ENCODE results near the gene IFRD2. TPM values are rescaled to one million over a fixed set of nuclear protein-coding genes. Genes with fewer than 3 reads are reported as not detected.

IFRD2 gene
- total RNA-seq, 1 donor from 2014 or later, result 44.9 TPM

- Histone ChIP-seq H3K27ac (ENCODE audit: low read depth, low read length) (peak overlapping the region; percentile 69), H3K9ac (ENCODE audit: low read depth in 1 of 3, low read length in 3 of 3) (peak overlapping the region; percentile 64 to 90 (median 70)), H3K4me3 (ENCODE audit: low read length in 3 of 3) (peak overlapping the region; percentile 24 to 76 (median 64)), H3K4me1 (ENCODE audit: control insufficient read depth in 3 of 3, insufficient read depth in 3 of 3, low read length in 3 of 3) (peaks cover 66 to 80% (median 69%) of the 10 kb centered on the region in 3 donors), H3K9me3 (ENCODE audit: control insufficient read depth in 3 of 3, low read length in 3 of 3) (no peaks in the 10 kb centered on the region), H3K36me3 (ENCODE audit: control insufficient read depth in 3 of 3, insufficient read depth in 3 of 3, low read length in 3 of 3) (no peaks in the 10 kb centered on the region), H3K27me3 (ENCODE audit: control insufficient read depth in 3 of 3, insufficient read depth in 3 of 3, low read length in 3 of 3) (peaks cover 0 to 1% (median 0%) of the 10 kb centered on the region in 3 donors)
Observed at GRCh38 chr3:50269460-50269859, 22.8 kb downstream of the IFRD2 start.

- Histone ChIP-seq H3K9me3 (ENCODE audit: control insufficient read depth in 3 of 3, low read length in 3 of 3) (no peaks in the 10 kb centered on the region), H3K27me3 (ENCODE audit: control insufficient read depth in 3 of 3, insufficient read depth in 3 of 3, low read length in 3 of 3) (no peaks in the 10 kb centered on the region), H3K4me3 (ENCODE audit: low read length in 3 of 3) (peak within 1 kb of the TSS; percentile 74 to 87 (median 76)), H3K9ac (ENCODE audit: low read depth in 1 of 3, low read length in 3 of 3) (peak within 1 kb of the TSS; percentile 83 to 90 (median 86)), H3K4me1 (ENCODE audit: control insufficient read depth in 3 of 3, insufficient read depth in 3 of 3, low read length in 3 of 3) (peaks cover 68 to 82% (median 70%) of the 10 kb centered on the region in 3 donors), H3K27ac (ENCODE audit: low read depth, low read length) (peak within 1 kb of the TSS; percentile 79), H3K36me3 (ENCODE audit: control insufficient read depth in 3 of 3, insufficient read depth in 3 of 3, low read length in 3 of 3) (no peaks in the 10 kb centered on the region)
Observed at GRCh38 chr3:50268703-50269451, 23.4 kb downstream of the IFRD2 start, which contains the start of gene SEMA3B. TSS of gene SEMA3B (plus strand) at chr3:50269147. CDS start at chr3:50269241, 94 bp downstream.

DNA sequence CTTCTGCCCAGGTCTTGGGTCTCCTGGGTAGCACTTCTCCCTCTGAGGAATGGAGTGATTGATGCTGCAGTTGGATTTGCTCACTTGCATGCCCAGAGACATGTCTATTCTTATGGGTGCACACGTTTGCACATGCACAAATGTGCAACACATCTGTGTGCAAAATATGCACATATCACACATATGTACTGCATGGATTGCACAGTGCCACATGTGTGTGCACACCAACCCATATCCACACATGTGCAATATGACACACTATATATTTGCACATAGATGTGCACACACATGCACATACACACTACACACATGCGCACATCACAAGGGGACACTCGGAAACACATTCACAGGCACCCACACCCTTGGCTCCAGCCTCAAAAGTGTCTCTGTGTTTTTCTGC, 24.0 kb downstream of the IFRD2 start:
- H3K27ac ChIP-seq (ENCODE audit: low read depth, low read length), result peak overlapping the region; percentile 69
- no peaks in the 10 kb centered on the region for H3K27me3 ChIP-seq (ENCODE audit: control insufficient read depth in 3 of 3, insufficient read depth in 3 of 3, low read length in 3 of 3)
- no peaks in the 10 kb centered on the region for H3K36me3 ChIP-seq (ENCODE audit: control insufficient read depth in 3 of 3, insufficient read depth in 3 of 3, low read length in 3 of 3)
- H3K9me3 ChIP-seq (ENCODE audit: control insufficient read depth in 3 of 3, low read length in 3 of 3), result no peaks in the 10 kb centered on the region
- peak overlapping the region; percentile 83 to 90 (median 86) for H3K9ac ChIP-seq (ENCODE audit: low read depth in 1 of 3, low read length in 3 of 3)
- H3K4me1 ChIP-seq (ENCODE audit: control insufficient read depth in 3 of 3, insufficient read depth in 3 of 3, low read length in 3 of 3), result peaks cover 66 to 78% (median 71%) of the 10 kb centered on the region in 3 donors
- H3K4me3 ChIP-seq (ENCODE audit: low read length in 3 of 3), result peak overlapping the region; percentile 74 to 87 (median 76)

DNA sequence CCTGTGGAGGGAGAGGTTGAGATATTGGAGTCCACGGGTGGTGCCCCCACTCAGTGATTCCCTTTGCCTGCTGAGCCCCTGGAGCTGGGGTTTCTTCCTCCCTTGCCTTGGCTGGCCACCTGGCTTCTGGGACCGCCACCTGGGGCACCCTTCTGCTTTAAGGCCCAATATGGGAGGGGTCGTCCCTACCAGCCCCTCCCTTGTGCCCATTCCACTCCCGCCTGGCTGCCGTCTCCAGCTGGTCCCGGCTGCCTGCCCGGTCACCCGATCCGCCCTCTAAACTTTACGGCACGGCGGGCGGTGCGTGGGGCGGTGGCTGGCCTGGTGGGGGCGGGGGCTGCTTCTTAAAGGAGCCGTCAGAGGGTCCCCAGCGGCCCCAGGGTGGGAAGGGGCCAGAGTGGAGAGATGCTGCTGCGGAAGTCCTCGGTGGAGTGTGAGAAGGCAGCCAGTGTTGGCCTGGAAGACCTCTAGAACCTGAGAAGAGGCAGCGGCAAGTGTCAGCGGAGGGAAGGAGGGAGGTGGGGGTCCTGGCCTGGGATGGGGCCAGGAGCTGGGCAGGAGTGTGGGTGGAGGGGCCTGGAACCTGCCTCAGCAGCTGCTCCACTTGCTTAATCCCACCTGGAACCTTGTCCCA, 24.8 kb downstream of the IFRD2 start:
- peak overlapping the region; percentile 75 to 87 (median 76) for H3K4me3 ChIP-seq (ENCODE audit: low read length in 3 of 3)
- H3K36me3 ChIP-seq (ENCODE audit: control insufficient read depth in 3 of 3, insufficient read depth in 3 of 3, low read length in 3 of 3), result no peaks in the 10 kb centered on the region
- no peaks in the 10 kb centered on the region for H3K9me3 ChIP-seq (ENCODE audit: control insufficient read depth in 3 of 3, low read length in 3 of 3)
- peak overlapping the region; percentile 83 to 90 (median 86) for H3K9ac ChIP-seq (ENCODE audit: low read depth in 1 of 3, low read length in 3 of 3)
- peak overlapping the region; percentile 79 for H3K27ac ChIP-seq (ENCODE audit: low read depth, low read length)
- no peaks in the 10 kb centered on the region for H3K27me3 ChIP-seq (ENCODE audit: control insufficient read depth in 3 of 3, insufficient read depth in 3 of 3, low read length in 3 of 3)
- peaks cover 67 to 74% (median 67%) of the 10 kb centered on the region in 3 donors for H3K4me1 ChIP-seq (ENCODE audit: control insufficient read depth in 3 of 3, insufficient read depth in 3 of 3, low read length in 3 of 3)

DNA sequence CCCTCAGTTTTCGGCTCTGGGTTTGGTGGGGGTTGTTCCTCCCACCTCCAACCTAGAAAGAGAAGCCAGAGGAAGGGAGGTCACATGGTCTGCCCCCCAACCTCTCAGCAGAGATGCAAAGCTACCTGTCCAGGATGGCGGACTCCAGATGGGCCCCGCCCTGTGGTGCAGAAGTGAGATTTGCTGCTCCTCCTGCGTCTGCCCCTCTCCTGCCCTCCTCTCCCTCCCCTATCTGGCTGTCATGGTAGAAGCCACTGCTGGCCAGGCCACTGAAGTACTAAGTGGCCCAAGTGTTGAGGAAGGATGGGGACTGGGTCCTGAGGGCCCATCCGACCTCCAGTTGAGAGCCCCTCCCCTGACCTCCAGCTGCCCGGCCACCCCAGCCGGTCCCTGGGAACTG, 25.4 kb downstream of the IFRD2 start:
- H3K9ac ChIP-seq (ENCODE audit: low read depth in 1 of 3, low read length in 3 of 3), result peak overlapping the region; percentile 83 to 90 (median 86)
- no peaks in the 10 kb centered on the region for H3K9me3 ChIP-seq (ENCODE audit: control insufficient read depth in 3 of 3, low read length in 3 of 3)
- H3K36me3 ChIP-seq (ENCODE audit: control insufficient read depth in 3 of 3, insufficient read depth in 3 of 3, low read length in 3 of 3), result no peaks in the 10 kb centered on the region
- peak overlapping the region; percentile 75 to 87 (median 76) for H3K4me3 ChIP-seq (ENCODE audit: low read length in 3 of 3)
- peak overlapping the region; percentile 79 for H3K27ac ChIP-seq (ENCODE audit: low read depth, low read length)
- no peaks in the 10 kb centered on the region for H3K27me3 ChIP-seq (ENCODE audit: control insufficient read depth in 3 of 3, insufficient read depth in 3 of 3, low read length in 3 of 3)
- H3K4me1 ChIP-seq (ENCODE audit: control insufficient read depth in 3 of 3, insufficient read depth in 3 of 3, low read length in 3 of 3), result peaks cover 67 to 74% (median 67%) of the 10 kb centered on the region in 3 donors

DNA sequence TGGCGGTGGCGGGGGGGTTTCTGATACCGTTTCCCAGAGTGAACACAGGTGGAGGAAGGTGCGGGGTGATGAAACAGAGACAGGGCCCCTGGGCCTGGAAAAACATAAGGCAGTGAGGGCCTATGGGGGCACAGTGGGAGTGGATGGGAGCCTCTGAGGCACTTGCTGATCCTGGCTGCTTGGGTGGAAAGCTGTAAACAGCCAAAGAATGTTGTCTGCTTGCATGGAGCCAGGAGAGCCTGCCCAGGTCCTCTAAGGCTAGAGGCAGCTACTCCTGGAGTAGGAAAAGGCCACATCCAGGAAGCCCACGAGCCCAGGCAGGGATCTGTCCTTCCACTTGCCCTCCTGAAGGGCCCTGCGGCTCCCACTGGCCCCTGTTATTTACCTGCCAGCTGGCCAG, 26.2 kb downstream of the IFRD2 start:
- Histone ChIP-seq H3K36me3 (ENCODE audit: control insufficient read depth in 3 of 3, insufficient read depth in 3 of 3, low read length in 3 of 3) (no peaks in the 10 kb centered on the region), H3K9me3 (ENCODE audit: control insufficient read depth in 3 of 3, low read length in 3 of 3) (no peaks in the 10 kb centered on the region), H3K4me1 (ENCODE audit: control insufficient read depth in 3 of 3, insufficient read depth in 3 of 3, low read length in 3 of 3) (peaks cover 74 to 76% (median 75%) of the 10 kb centered on the region in 3 donors), H3K4me3 (ENCODE audit: low read length in 3 of 3) (peak overlapping the region in 2 of 3 donors; percentile 75 to 87), H3K27ac (ENCODE audit: low read depth, low read length) (peak overlapping the region; percentile 79), H3K27me3 (ENCODE audit: control insufficient read depth in 3 of 3, insufficient read depth in 3 of 3, low read length in 3 of 3) (no peaks in the 10 kb centered on the region), H3K9ac (ENCODE audit: low read depth in 1 of 3, low read length in 3 of 3) (peak overlapping the region in 1 of 3 donors; percentile 90)

- H3K27me3 ChIP-seq (ENCODE audit: control insufficient read depth in 3 of 3, insufficient read depth in 3 of 3, low read length in 3 of 3), result no peaks in the 10 kb centered on the region
- peak overlapping the region in 1 of 3 donors; percentile 13 for H3K4me3 ChIP-seq (ENCODE audit: low read length in 3 of 3)
- no peaks in the 10 kb centered on the region for H3K36me3 ChIP-seq (ENCODE audit: control insufficient read depth in 3 of 3, insufficient read depth in 3 of 3, low read length in 3 of 3)
- peaks cover 76 to 79% (median 78%) of the 10 kb centered on the region in 3 donors for H3K4me1 ChIP-seq (ENCODE audit: control insufficient read depth in 3 of 3, insufficient read depth in 3 of 3, low read length in 3 of 3)
- H3K9me3 ChIP-seq (ENCODE audit: control insufficient read depth in 3 of 3, low read length in 3 of 3), result no peaks in the 10 kb centered on the region
- H3K27ac ChIP-seq (ENCODE audit: low read depth, low read length), result peak overlapping the region; percentile 70
- H3K9ac ChIP-seq (ENCODE audit: low read depth in 1 of 3, low read length in 3 of 3), result peak overlapping the region in 2 of 3 donors; percentile 5 to 90
Observed at GRCh38 chr3:50265571-50265970, 26.7 kb downstream of the IFRD2 start.

DNA sequence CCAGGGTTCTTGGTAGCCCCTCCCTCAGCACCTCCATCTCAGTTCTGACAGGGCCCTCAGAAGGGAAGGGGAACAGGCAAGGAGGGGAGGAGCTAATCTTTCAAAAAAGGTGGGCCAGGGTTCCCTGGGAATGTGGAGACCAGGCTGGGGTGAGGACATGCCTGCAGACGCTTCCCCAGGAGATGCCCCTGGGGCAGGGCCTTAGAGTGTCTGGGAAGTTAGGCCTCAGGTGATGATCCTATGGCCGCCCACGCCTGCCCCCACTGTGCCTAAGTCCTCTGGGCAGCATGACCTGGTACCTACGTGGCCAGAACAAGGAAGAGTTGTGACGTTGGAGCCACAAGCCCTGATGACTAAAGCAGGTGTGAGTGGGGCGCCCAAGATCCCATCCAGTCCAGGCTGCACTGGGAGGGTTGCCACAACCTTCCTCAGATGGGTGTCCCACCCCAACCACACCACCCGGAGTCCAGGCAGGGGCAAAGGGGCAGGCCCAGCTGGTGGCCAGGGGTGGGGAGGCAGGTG, 27.2 kb downstream of the IFRD2 start:
- Histone ChIP-seq H3K36me3 (ENCODE audit: control insufficient read depth in 3 of 3, insufficient read depth in 3 of 3, low read length in 3 of 3) (no peaks in the 10 kb centered on the region), H3K27me3 (ENCODE audit: control insufficient read depth in 3 of 3, insufficient read depth in 3 of 3, low read length in 3 of 3) (no peaks in the 10 kb centered on the region), H3K27ac (ENCODE audit: low read depth, low read length) (peak overlapping the region; percentile 70), H3K4me3 (ENCODE audit: low read length in 3 of 3) (peak overlapping the region in 1 of 3 donors; percentile 13), H3K9ac (ENCODE audit: low read depth in 1 of 3, low read length in 3 of 3) (peak overlapping the region in 2 of 3 donors; percentile 51 to 90), H3K9me3 (ENCODE audit: control insufficient read depth in 3 of 3, low read length in 3 of 3) (no peaks in the 10 kb centered on the region), H3K4me1 (ENCODE audit: control insufficient read depth in 3 of 3, insufficient read depth in 3 of 3, low read length in 3 of 3) (peaks cover 72 to 76% (median 76%) of the 10 kb centered on the region in 3 donors)

GRCh38 chr3:50264383-50264963, 27.8 kb downstream of the IFRD2 start:
- H3K4me1 ChIP-seq (ENCODE audit: control insufficient read depth in 3 of 3, insufficient read depth in 3 of 3, low read length in 3 of 3), result peaks cover 71 to 75% (median 74%) of the 10 kb centered on the region in 3 donors
- H3K9me3 ChIP-seq (ENCODE audit: control insufficient read depth in 3 of 3, low read length in 3 of 3), result no peaks in the 10 kb centered on the region
- H3K36me3 ChIP-seq (ENCODE audit: control insufficient read depth in 3 of 3, insufficient read depth in 3 of 3, low read length in 3 of 3), result no peaks in the 10 kb centered on the region
- peak overlapping the region in 1 of 3 donors; percentile 23 for H3K4me3 ChIP-seq (ENCODE audit: low read length in 3 of 3)
- no peaks in the 10 kb centered on the region for H3K27me3 ChIP-seq (ENCODE audit: control insufficient read depth in 3 of 3, insufficient read depth in 3 of 3, low read length in 3 of 3)
- peak overlapping the region; percentile 70 for H3K27ac ChIP-seq (ENCODE audit: low read depth, low read length)
- peak overlapping the region in 1 of 3 donors; percentile 57 for H3K9ac ChIP-seq (ENCODE audit: low read depth in 1 of 3, low read length in 3 of 3)
